ENCODE measurements around the gene FGFBP2. TPM values are rescaled to one million over a fixed set of nuclear protein-coding genes. Genes with fewer than 3 reads are reported as not detected.

The FGFBP2 gene
- total RNA-seq, 6 experiments from 2014 or later = 0.29 to 1.4 (median 0.92) TPM; not detected in 3

DNA sequence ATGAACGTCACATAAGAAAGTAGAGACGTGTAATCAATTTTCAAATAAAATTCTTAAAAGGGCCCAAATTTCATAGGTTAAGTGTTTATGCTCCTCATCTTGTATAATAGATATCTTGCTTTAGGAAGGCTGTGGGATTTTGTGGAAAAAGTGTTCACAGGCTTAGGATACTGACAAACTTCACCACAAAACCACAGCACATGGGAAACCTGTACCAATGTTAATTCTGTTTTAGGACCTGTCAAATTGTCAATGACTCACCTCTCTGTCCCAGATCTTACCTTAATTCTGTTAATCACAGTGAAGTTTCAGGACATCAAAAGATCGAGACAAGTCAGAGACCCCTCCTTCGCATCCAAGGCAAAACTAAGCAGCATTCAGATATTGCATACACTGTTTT is 48.7 kb downstream of the FGFBP2 start:
- Histone ChIP-seq H3K36me3 (no peaks in the 10 kb centered on the region), H3K4me3 (no peak overlapping the region), H3K27me3 (no peaks in the 10 kb centered on the region), H3K9me3 (no peaks in the 10 kb centered on the region), H3K27ac (no peak overlapping the region), H3K4me1 (no peaks in the 10 kb centered on the region)
- DNase-seq = no peak
- ATAC-seq = no peak
- intact Hi-C loops (cut with DNase I) = no loop called here
- TF ChIP-seq CTCF (IDR thresholded peaks at IDR 0.05) (no peak), POLR2A (IDR thresholded peaks at IDR 0.05) (no peak)
- 81% methylated on average over 4 of the region's 4 CpGs for WGBS (ENCODE audit: insufficient coverage, low coverage, low lambda C conversion rate, missing lambda C conversion rate)

GRCh38 chr4:15913631-15913970 is 49.4 kb downstream of the FGFBP2 start:
- H3K27me3 ChIP-seq = no peaks in the 10 kb centered on the region
- ATAC-seq = no peak
- H3K4me1 ChIP-seq = no peaks in the 10 kb centered on the region
- intact Hi-C loops (cut with DNase I) = no loop called here
- WGBS (ENCODE audit: insufficient coverage, low coverage, low lambda C conversion rate, missing lambda C conversion rate) = 45% methylated on average over 2 of the region's 2 CpGs
- no peaks in the 10 kb centered on the region for H3K36me3 ChIP-seq
- no peaks in the 10 kb centered on the region for H3K9me3 ChIP-seq
- no peak for TF ChIP-seq POLR2A (IDR thresholded peaks at IDR 0.05)
- H3K27ac ChIP-seq = no peak overlapping the region
- DNase-seq = no peak
- H3K4me3 ChIP-seq = no peak overlapping the region

- DNase-seq (no peak), ATAC-seq (no peak)
- Histone ChIP-seq H3K4me1 (no peaks in the 10 kb centered on the region), H3K27ac (no peak overlapping the region), H3K4me3 (no peak overlapping the region), H3K9me3 (no peaks in the 10 kb centered on the region), H3K27me3 (no peaks in the 10 kb centered on the region), H3K36me3 (no peaks in the 10 kb centered on the region)
- 45% methylated on average over 8 of the region's 8 CpGs for WGBS (ENCODE audit: insufficient coverage, low coverage, low lambda C conversion rate, missing lambda C conversion rate)
- TF ChIP-seq CTCF (IDR thresholded peaks at IDR 0.05) (no peak), POLR2A (IDR thresholded peaks at IDR 0.05) (no peak)
- intact Hi-C loops (cut with DNase I) = no loop called here
Observed at GRCh38 chr4:15912961-15913630, 49.9 kb downstream of the FGFBP2 start.

DNA sequence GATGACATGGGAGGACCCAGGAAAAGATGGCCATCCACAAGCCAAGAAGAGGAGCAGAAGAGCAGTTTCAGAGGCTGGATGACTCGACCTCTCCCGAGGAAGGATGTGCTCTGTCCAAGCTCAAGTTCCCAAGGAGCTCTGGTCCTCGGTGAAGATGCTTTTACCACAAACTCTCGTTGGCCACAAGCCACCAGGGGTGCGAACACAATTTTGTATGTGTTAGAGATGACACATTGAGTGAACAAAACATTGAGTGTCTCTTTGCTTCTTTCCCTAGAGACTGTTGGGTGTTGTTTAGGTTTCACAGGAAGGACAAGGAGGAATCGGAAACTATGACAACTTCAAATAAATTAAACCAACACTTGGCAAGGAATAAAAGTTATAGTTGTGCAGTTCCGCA is 50.7 kb downstream of the FGFBP2 start:
- Histone ChIP-seq H3K4me1 (no peaks in the 10 kb centered on the region), H3K27ac (no peak overlapping the region), H3K9me3 (no peaks in the 10 kb centered on the region), H3K27me3 (no peaks in the 10 kb centered on the region), H3K36me3 (no peaks in the 10 kb centered on the region), H3K4me3 (no peak overlapping the region)
- 41% methylated on average over 6 of the region's 7 CpGs for WGBS (ENCODE audit: insufficient coverage, low coverage, low lambda C conversion rate, missing lambda C conversion rate)
- intact Hi-C loops (cut with DNase I) = no loop called here
- DNase-seq = no peak
- no peak for ATAC-seq
- no peak for TF ChIP-seq POLR2A (IDR thresholded peaks at IDR 0.05)
- no peak for TF ChIP-seq CTCF (IDR thresholded peaks at IDR 0.05)

Other genes starting within 250 kb of the FGFBP2 start
- gene CD38, start 184.8 kb downstream of the FGFBP2 start, total RNA-seq = 1 to 10 TPM in 4 of 6 experiments, under 1 TPM in 2; 0.74 to 8.4 (median 3.3) TPM
- not detected for gene FGFBP1, start 24.4 kb downstream of the FGFBP2 start, total RNA-seq
- gene PROM1, start 120.8 kb upstream of the FGFBP2 start, total RNA-seq = 1 to 10 TPM in 5 of 6 experiments, under 1 TPM in 1; 0.86 to 2.2 (median 1.3) TPM